HG03025 (cell line): ENCODE measurements around the gene TRPM8.
A peak's percentile ranks its signal among the peaks of the same experiment; 100 is the strongest.
"Not testable (repeated sequence)": the region's sequence is repeated elsewhere in the genome, so short reads cannot be mapped to it uniquely, and the experiment has no call there.

Experiments used
- ATAC-seq: cut with Tn5 transposase; IDR thresholded peaks from one replicate; pipeline ENCODE4 v1.9.1; 2021; ENCODE audit warnings: mild to moderate bottlenecking, moderate library complexity; ENCODE audit not compliant: unreplicated experiment, low FRiP score

TRPM8 gene

DNA sequence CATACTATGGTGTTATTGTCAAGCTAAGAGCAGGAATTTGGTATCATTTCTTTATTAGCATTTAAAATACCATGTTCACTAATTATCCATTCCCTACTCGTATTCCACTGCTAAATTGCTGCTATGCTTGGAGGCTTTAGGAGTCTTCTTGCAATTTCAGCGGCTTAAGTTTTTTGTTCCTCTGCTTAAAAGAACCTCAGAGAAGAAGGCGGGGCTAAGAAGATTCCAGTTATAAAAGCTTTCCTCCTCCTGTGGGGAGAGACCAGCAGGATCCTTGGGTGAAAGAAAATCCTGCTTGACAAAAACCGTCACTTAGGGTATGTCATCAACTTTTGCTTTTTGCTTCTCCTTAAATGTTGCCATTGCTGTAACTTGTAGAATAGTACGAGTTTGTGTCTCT, at the start of gene TRPM8:
Gene TRPM8, plus strand, starts transcription at position 258 of the 400 bp plus-strand sequence. CDS start 9,165 bp downstream, outside the sequence.
- no peak for ATAC-seq

- peak; percentile 51 for ATAC-seq
Observed at GRCh38 chr2:233867993-233868532, 49.1 kb upstream of the TRPM8 start, which contains the start of gene MSL3B. TSS of gene MSL3B (minus strand) at chr2:233868386.

GRCh38 chr2:233871432-233871831, 45.7 kb upstream of the TRPM8 start:
- no peak for ATAC-seq

GRCh38 chr2:233872125-233872524, 45.0 kb upstream of the TRPM8 start:
- ATAC-seq: not testable (repeated sequence)

GRCh38 chr2:233882353-233882752, 34.8 kb upstream of the TRPM8 start:
- ATAC-seq: no peak

DNA sequence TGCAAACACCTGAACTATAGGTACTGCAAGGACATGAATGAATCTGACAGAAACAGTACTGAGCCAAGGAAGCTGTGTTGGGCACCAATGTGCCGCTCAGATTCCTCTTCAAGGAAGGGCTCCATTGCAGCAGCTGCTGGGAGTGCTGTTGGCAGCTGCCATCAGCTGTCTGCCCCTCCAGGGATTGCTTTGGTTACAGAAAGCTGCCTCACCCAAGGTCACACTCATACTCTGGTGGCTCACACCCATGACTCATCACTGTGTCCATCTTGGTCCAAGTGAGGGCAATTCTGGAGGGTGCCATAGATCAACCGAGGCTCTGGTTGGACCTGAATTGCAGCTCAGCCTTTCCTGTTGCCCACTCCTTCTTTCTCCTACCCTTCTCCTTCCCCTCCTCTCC, 24.4 kb upstream of the TRPM8 start:
- no peak for ATAC-seq

GRCh38 chr2:233896253-233896652, 20.9 kb upstream of the TRPM8 start:
- not testable (repeated sequence) for ATAC-seq

GRCh38 chr2:233901367-233901766, 15.8 kb upstream of the TRPM8 start:
- ATAC-seq: no peak

GRCh38 chr2:233901884-233902283, 15.3 kb upstream of the TRPM8 start:
- no peak for ATAC-seq

DNA sequence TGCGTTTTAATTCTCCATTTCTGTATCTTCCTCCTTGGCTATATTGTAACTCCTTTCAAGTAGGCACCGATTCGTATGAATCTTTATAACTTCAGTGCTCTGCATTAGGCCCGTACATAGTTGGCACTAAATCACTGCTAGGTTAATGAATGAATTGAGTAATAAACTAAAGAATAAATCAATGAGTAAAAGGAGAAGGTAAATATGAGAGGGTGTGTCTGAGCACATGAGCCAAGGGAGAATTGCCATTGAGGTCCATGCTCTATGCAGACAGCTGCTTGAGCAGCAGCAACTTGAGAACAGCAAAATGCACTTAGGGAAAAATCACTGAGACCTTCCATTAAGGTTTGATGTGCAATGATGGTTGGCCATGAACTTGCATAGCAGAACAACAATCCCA, 11.2 kb upstream of the TRPM8 start:
- ATAC-seq: no peak

DNA sequence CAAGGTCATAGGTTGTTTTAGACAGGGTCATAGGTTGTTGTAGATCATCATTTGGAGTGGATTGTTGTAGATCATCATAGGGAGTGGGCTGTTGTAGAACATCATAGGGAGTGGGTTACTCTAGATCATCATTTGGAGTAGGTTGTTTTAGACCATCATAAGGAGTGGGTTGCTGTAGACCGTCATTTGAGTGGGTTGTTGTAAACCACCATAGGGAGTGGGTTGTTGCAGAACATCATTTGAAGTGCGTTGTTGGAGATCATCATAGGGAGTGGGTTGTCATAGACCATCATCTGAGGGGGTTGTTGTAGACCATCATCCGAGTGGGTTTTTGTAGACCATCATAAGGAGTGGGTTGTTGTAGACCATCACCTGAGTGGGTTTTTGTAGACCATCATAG, 9.5 kb upstream of the TRPM8 start:
- no peak for ATAC-seq

DNA sequence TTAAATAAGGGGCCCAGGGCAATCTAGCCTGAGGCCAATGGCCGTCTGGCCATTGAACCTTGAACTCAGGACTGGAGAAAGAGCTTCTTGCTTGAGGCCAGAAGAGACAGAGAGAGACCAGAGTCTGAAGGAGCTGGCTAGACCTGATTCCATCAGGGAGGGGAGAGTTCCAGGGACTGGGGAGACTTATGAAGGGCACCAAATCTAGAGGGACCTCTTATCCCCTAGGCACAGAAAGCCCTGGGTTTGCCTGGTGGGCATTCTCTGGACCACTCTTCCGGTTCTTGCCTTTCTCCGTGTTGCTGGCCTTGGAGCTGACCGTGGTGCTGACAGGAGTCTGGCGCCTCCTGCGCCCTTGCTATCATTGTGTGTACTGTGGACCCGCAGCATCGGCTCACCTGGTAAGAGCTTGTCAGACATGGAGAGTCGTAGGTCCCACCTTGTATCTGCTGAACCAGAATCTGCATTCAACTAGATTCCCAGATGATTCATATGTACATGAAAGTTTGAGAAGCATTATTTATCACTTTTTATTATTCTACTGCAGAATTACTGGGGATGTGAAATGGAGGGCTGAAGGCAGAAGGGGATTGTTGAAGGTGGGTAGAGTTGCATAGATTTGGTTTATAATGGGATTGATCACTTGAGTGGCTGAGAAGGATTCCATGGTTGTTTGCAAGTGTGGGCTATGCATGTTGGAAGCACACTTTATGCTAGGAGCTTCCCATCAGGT, 4.3 kb upstream of the TRPM8 start:
- ATAC-seq: no peak

DNA sequence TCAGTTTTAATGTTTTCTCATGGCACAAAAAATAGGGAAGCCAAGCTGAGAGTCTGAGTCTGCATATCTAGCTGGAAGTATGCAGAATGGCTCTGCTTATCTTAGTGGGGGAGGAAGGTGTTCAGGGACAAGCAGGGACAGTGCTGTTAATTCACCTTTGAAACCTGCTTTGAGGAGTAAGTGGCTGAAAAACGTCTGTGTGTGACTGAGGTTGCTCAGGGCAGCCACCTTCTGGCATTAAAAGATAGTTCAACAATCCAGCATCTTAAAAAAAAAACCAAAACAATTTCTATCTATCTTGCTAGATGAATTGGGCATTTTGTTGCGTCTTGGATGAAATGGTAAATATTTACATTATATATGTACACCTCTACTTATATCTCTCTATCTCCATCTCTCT, 2.0 kb upstream of the TRPM8 start:
- ATAC-seq: no peak

DNA sequence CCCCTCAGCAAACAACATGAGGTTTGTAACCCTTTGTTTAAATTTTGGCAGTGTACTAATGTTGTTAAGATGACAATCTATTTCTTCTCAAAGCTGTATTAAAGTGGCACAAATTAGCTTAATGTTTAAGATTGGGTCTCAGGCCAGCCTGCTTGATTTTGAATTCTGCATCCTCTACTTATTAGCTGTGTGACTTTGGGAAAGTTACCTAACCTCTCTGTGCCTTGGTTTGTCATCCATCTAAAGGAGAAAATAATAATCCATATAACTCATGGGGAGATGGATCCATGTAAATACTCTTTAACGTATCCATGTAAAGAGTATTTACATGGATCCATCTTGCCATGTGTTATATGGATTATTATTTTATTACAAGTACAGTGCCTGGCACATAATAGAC, 2.1 kb downstream of the TRPM8 start:
- ATAC-seq: no peak

DNA sequence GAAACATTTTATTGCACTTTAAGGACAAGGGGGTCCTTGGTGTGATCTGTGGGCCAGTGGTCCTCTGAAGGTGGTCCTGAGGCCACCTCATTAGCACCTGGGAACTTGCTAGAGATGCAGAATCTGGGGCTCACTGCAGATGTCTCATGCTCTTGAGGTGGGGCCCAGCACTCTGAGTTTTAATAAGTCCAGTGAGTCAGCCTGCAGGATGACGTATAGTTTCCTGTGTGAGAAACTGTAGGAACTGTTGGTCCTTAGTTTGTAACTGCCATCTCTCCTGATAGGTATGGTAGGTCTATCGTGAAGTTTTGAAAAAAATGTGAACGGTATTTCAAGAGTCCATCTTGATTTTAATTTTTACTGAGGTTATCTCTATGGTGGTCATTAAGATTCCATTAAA, 2.8 kb downstream of the TRPM8 start:
- no peak for ATAC-seq

DNA sequence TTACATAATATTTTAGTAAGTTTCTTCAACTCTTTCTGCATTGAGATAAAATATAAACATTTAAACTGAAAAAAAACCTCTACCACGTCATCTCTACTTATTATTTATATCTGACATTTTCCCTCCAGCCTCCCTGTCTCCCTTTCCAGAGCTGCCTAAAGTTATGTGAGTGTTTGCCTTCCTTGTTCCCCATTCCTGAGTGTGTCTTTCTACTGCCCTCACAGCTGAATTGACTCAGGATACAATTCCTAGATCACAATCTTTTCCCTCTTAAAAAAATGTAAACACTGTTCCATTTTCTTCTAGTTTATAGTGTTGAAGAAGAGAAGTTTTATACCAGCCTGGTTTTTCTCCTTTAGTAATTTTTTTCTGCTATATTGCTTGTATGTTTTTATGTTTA, 5.3 kb downstream of the TRPM8 start:
- no peak for ATAC-seq

GRCh38 chr2:233925402-233925801, 8.2 kb downstream of the TRPM8 start:
- ATAC-seq: no peak

- ATAC-seq: no peak
Observed at GRCh38 chr2:233926806-233927205, 9.6 kb downstream of the TRPM8 start.

DNA sequence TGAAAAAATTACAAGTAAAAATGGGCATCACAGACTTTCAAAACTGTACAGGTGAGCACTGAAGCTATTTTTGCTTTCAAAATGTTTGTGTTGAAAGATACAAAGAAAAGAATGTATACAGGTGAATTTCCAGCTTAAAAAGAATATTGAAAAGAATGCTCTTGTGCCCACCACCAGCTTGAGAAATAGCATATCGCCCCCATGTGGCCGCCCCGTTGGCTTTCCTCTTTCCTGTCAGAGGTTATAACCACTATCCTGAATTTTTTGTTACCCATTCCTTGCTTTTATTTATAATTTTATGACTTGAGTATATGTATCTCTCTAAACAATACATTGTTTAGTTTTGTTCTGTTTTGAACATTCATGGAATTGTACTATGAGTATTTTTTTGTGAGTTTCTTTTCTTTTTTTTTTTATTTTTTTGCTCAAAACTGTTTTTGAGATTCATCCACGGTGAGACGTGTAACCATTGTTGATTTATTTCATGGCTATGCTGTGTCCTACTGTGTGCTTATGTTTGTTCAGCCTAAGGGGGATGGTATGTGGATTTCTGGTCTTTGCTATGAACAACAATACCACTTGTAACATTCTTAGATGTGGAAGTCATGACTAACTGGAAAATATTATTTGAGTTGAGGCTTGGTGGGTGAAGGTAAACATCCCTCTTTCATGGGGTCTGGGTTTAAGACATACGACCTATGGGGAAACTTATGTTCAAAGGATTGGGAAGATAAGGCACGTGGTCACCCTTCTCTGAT, 11.6 kb downstream of the TRPM8 start:
- no peak for ATAC-seq

DNA sequence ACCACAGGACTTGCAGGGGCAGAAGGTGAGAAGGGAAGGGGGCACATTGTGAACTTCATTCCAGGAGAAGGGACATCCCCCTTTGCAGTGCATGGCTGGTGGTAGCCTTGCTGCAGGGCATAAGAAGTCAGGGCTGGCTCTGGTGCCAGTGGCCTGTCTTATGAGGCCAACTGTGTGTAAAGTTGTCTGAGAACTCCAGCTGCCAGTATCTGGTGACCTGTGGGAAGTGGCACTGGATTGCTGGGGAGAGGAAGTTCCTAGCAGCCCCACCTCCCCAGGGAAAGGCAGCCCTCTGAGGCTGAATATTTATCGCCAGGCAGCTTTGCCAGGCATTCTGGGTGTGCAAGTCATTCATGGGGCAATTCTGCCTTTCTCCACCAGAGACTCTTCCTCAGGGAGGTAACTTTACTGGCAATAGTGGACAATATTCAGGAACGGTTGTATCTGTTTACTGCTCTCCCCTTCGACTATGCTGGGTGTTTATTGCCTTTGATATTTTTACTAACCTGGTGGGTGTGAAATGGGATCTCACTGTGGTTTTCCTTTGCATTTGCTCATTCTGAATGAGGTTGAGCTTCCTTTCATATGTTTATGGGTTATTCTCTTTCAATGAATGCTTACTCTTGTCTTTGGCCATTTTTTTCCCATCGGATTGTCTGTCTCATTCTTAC, 12.3 kb downstream of the TRPM8 start:
- no peak for ATAC-seq

DNA sequence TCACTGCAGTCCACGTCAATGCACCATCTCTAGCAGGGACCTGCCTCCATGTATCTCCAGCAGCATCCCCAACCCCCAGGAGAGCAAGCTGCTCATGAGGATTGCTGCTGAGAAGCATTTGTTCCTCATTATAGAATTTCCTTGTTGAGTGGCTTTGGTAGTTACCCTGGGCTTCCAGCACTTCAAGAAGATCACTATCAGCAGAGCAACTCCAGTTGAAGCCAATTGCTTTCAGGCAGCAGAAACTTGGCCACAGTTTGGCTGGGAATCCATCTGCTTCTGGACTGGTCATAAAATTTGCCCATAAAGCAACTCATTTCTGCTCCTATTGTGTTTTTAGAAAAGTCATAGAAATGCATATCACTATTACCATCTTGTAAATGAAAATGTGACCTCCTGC, 17.4 kb downstream of the TRPM8 start:
- ATAC-seq: no peak
